GM12878 (cell line): ENCODE data around the gene MOGAT2. TPM values are rescaled to one million over a fixed set of nuclear protein-coding genes. Genes with fewer than 3 reads are reported as not detected.

Source experiments
- ATAC-seq: fragments of 200-7000 bp; cut with Tn5 transposase; 3 replicates; pipeline ENCODE4 v1.9.1; 2020; ENCODE audit warnings: mild to moderate bottlenecking, moderate library complexity
- BruUV-seq: library from RNA; stranded (reverse); fragments of 400-500 nt; replicated peaks from 2 replicates; lab custom pipeline; 2021; lab: Mats Ljungman, UMichigan
- CTCF ChIA-PET: fragments of 300-600 bp; sonication (Branson Sonifier 250); formaldehyde crosslinking; extraction: SDS; loops from one replicate; lab custom pipeline; 2021; ENCODE audit warnings: inconsistent platforms; lab: Yijun Ruan, JAX
- POLR2A ChIA-PET: fragments of 350-600 bp; formaldehyde crosslinking; extraction: SDS; loops from one replicate; lab custom pipeline; 2021; ENCODE audit warnings: inconsistent platforms; lab: Charles Lee
- RAD21 ChIA-PET: fragments of 300-600 bp; sonication (Branson Sonifier 250); formaldehyde crosslinking; loops from one replicate; lab custom pipeline; 2023; ENCODE audit warnings: antibody characterized with exemption; ENCODE audit not compliant: unreplicated experiment; lab: Charles Lee
- SMC1A ChIA-PET: fragments of 300-600 bp; sonication (Branson Sonifier 250); formaldehyde crosslinking; loops from one replicate; lab custom pipeline; 2023; ENCODE audit not compliant: unreplicated experiment, uncharacterized antibody; lab: Charles Lee
- DNase-seq: peaks from one replicate; pipeline ENCODE4 v3.0.0-alpha.2; 2011; ENCODE audit warnings: low read depth, low spot score
- FAIRE-seq: peaks from 3 replicates; lab custom pipeline; 2011; peaks lifted over from hg19 to GRCh38; lab: Jason Lieb, UNC
- H2AFZ ChIP-seq: 2 replicates; pipeline ENCODE4 v1.6.0; 2011; ENCODE audit warnings: low read depth, low read length, control low read depth; ENCODE audit not compliant: control insufficient read depth
- H3K27ac ChIP-seq: 2 replicates; pipeline ENCODE4 v1.5.1; 2011; ENCODE audit warnings: control low read depth; ENCODE audit not compliant: control insufficient read depth, insufficient read depth
- H3K27me3 ChIP-seq, 2 experiments: replicated peaks in 1 of 2; 2 replicates each; pipeline versions ENCODE4 v1.6.0 to v1.6.1; 2011; ENCODE audit warnings: low read length in 1 of 2; ENCODE audit not compliant: control insufficient read depth in 2 of 2, insufficient read depth in 2 of 2
- H3K36me3 ChIP-seq, 2 experiments: 2 replicates each; pipeline ENCODE4 v1.5.1; 2011; ENCODE audit warnings: low read length in 1 of 2; ENCODE audit not compliant: control insufficient read depth in 2 of 2, insufficient read depth in 2 of 2
- H3K4me1 ChIP-seq: 2 replicates; pipeline ENCODE4 v1.6.1; 2011; ENCODE audit warnings: mild to moderate bottlenecking, low read length, moderate library complexity, mixed read lengths; ENCODE audit not compliant: control insufficient read depth, insufficient read depth
- H3K4me2 ChIP-seq: 2 replicates; pipeline ENCODE4 v1.6.0; 2011; ENCODE audit warnings: control low read depth; ENCODE audit not compliant: control insufficient read depth, insufficient read depth
- H3K4me3 ChIP-seq: fragments of 200-600 bp; sonication (generic); 2 replicates; pipeline ENCODE4 v1.5.1; 2016
- H3K79me2 ChIP-seq: 2 replicates; pipeline ENCODE4 v1.6.0; 2011; ENCODE audit warnings: low read length; ENCODE audit not compliant: control insufficient read depth, insufficient read depth
- H3K9ac ChIP-seq: 2 replicates; pipeline ENCODE4 v1.8.0; 2011; ENCODE audit warnings: low read length, control low read depth, mixed read lengths; ENCODE audit not compliant: control insufficient read depth, insufficient read depth
- H3K9me3 ChIP-seq: replicated peaks from 3 replicates; pipeline ENCODE4 v1.5.1; 2011; ENCODE audit warnings: mild to moderate bottlenecking, low read length; ENCODE audit not compliant: control insufficient read depth, insufficient read depth
- H4K20me1 ChIP-seq: 2 replicates; pipeline ENCODE4 v1.6.0; 2011; ENCODE audit not compliant: control insufficient read depth, insufficient read depth
- NR2C1 ChIP-seq: fragments of 450-650 bp; IDR thresholded peaks from 2 replicates; pipeline ENCODE4 v1.6.1; 2017; ENCODE audit warnings: antibody characterized with exemption, mild to moderate bottlenecking, moderate library complexity
- SPI1 ChIP-seq: IDR thresholded peaks from 2 replicates; pipeline ENCODE4 v1.6.1; 2011; ENCODE audit warnings: low read depth, mild to moderate bottlenecking, low read length, moderate library complexity, borderline replicate concordance; ENCODE audit not compliant: insufficient read depth
- WGBS: methylation state at CpG from one replicate; pipeline ENCODE4 v1.1.6; 2016; ENCODE audit warnings: low lambda C conversion rate; ENCODE audit not compliant: insufficient replicate concordance, insufficient coverage; ENCODE audit errors: missing lambda C conversion rate; 5-methylcytosine and 5-hydroxymethylcytosine counted together
- in situ Hi-C: fragments of 300-500 bp; cut with MboI; formaldehyde crosslinking; loops from 9 replicates; pipeline ENCODE4 v1.14.3; 2018; ENCODE audit warnings: mixed read lengths
- intact Hi-C: fragments of 100-400 bp; cut with micrococcal nuclease; formaldehyde crosslinking; loops from one replicate; pipeline ENCODE4 v1.14.2; 2022; ENCODE audit not compliant: unreplicated experiment
- polyA plus RNA-seq, 11 experiments: library from polyadenylated mRNA; depleted of rRNA in 4 of 11; unstranded in 6 of 11; stranded (reverse) in 5 of 11; fragments of >200 nt; fragmentation: Nextera tagmentation in 4 of 11; fragmentation: Illumina TruSeq in 1 of 11; extraction: Ambion mirVana in 4 of 11; extraction: Trizol in 1 of 11; gene quantifications; 1 replicate in 1 of 11; 2 replicates in 10 of 11; pipeline versions ENCODE4 v1.2.1 to v1.2.3, GENCODE V29; 2011 to 2016; ENCODE audit warnings: inconsistent platforms in 2 of 11, missing spikeins in 2 of 11, low read depth in 1 of 11
- total RNA-seq, 4 experiments: library from RNA; depleted of rRNA in 3 of 4; stranded (reverse); fragments of >200 nt in 3 of 4; fragmentation: Illumina TruSeq in 1 of 4; extraction: Trizol in 1 of 4; gene quantifications; 2 replicates each; pipeline versions ENCODE4 v1.2.1 to v1.2.3, GENCODE V29; 2013 to 2021

MOGAT2 gene
- total and polyA plus RNA-seq, 10 of the 15 experiments (the other 5 are each of a cell fraction or from before 2014, with no cell fraction given): 0.15 to 0.45 (median 0.22) TPM; not detected in 1

GRCh38 chr11:75771646-75772410, 54.2 kb downstream of the MOGAT2 start:
- CTCF ChIA-PET: interaction anchor here (1.6 to 3.7 kb wide), 2 partner anchors 14 to 100 kb away, joined by 4 to 22 read pairs; no protein-coding TSS in a partner anchor
- Histone ChIP-seq H3K4me3 (no peak overlapping the region), H4K20me1 (no peaks in the 10 kb centered on the region), H3K4me1 (peaks cover 46% of the 10 kb centered on the region), H3K4me2 (peak overlapping the region; percentile 86), H2AFZ (no peak overlapping the region), H3K36me3 (no peaks in the 10 kb centered on the region), H3K27ac (peak overlapping the region; percentile 94; the same call in 1 of the 2 replicates), H3K79me2 (peaks cover 6% of the 10 kb centered on the region; the same call in 1 of the 2 replicates), H3K27me3 (no peaks in the 10 kb centered on the region), H3K9me3 (no peaks in the 10 kb centered on the region), H3K9ac (no peak overlapping the region)
- POLR2A ChIA-PET: interaction anchor here (1.7 kb wide), 1 partner anchor 14 kb away, joined by 7 read pairs; no protein-coding TSS in a partner anchor
- FAIRE-seq (no peak), DNase-seq (no peak), ATAC-seq (no peak)
- intact Hi-C loops (no loop called here), in situ Hi-C loops (no loop called here)
- no peak for TF ChIP-seq NR2C1
- TF ChIP-seq SPI1: peak; percentile 15; the same call in 1 of the 2 replicates
- SMC1A ChIA-PET: interaction anchor here (0.9 to 2.0 kb wide), 3 partner anchors 31 to 95 kb away, joined by 3 to 7 read pairs (median 3); no protein-coding TSS in a partner anchor
- WGBS: 70% methylated on average over 6 of the region's 6 CpGs
- RAD21 ChIA-PET: interaction anchor here (0.6 to 3.7 kb wide), 4 partner anchors 15 to 121 kb away, joined by 3 to 21 read pairs (median 4); no protein-coding TSS in a partner anchor
- BruUV-seq: no TSS peak
